ENCODE results near the gene PXK.
A peak's percentile ranks its signal among the peaks of the same experiment; 100 is the strongest.

PXK gene

GRCh38 chr3:58469096-58469495 is 136.4 kb downstream of the PXK start:
- Histone ChIP-seq H3K27me3 (ENCODE audit: insufficient read depth, insufficient read length) (no peaks in the 10 kb centered on the region), H3K4me3 (ENCODE audit: insufficient read length, low read depth) (no peak overlapping the region), H3K9me3 (ENCODE audit: insufficient read depth, low read length) (no peaks in the 10 kb centered on the region), H3K9ac (ENCODE audit: insufficient read length, low read depth) (no peak overlapping the region), H3K36me3 (ENCODE audit: insufficient read depth, insufficient read length, low read length) (no peaks in the 10 kb centered on the region), H3K4me1 (ENCODE audit: insufficient read depth, insufficient read length) (peaks cover 16% of the 10 kb centered on the region)
- TF ChIP-seq SUZ12 (IDR thresholded peaks at IDR 0.05; ENCODE audit: extremely low read depth, insufficient read depth, insufficient read length) (no peak), ZNF274 (IDR thresholded peaks at IDR 0.05; ENCODE audit: low read depth, low read length) (no peak), YY1 (IDR thresholded peaks at IDR 0.05; ENCODE audit: insufficient read depth, insufficient read length) (no peak)
- no peak for DNase-seq (ENCODE audit: low read depth, low spot score)

- Histone ChIP-seq H3K9me3 (ENCODE audit: insufficient read depth, low read length) (no peaks in the 10 kb centered on the region), H3K4me3 (ENCODE audit: insufficient read length, low read depth) (no peak overlapping the region), H3K4me1 (ENCODE audit: insufficient read depth, insufficient read length) (peaks cover 16% of the 10 kb centered on the region), H3K27me3 (ENCODE audit: insufficient read depth, insufficient read length) (no peaks in the 10 kb centered on the region), H3K36me3 (ENCODE audit: insufficient read depth, insufficient read length, low read length) (no peaks in the 10 kb centered on the region), H3K9ac (ENCODE audit: insufficient read length, low read depth) (peak overlapping the region; percentile 39)
- TF ChIP-seq SUZ12 (IDR thresholded peaks at IDR 0.05; ENCODE audit: extremely low read depth, insufficient read depth, insufficient read length) (no peak), YY1 (IDR thresholded peaks at IDR 0.05; ENCODE audit: insufficient read depth, insufficient read length) (no peak), ZNF274 (IDR thresholded peaks at IDR 0.05; ENCODE audit: low read depth, low read length) (no peak)
- no peak for DNase-seq (ENCODE audit: low read depth, low spot score)
Measured at GRCh38 chr3:58470363-58471024, 137.8 kb downstream of the PXK start.

GRCh38 chr3:58471025-58471887 is 138.6 kb downstream of the PXK start:
- H3K9ac ChIP-seq (ENCODE audit: insufficient read length, low read depth) = no peak overlapping the region
- no peaks in the 10 kb centered on the region for H3K9me3 ChIP-seq (ENCODE audit: insufficient read depth, low read length)
- H3K36me3 ChIP-seq (ENCODE audit: insufficient read depth, insufficient read length, low read length) = no peaks in the 10 kb centered on the region
- H3K4me1 ChIP-seq (ENCODE audit: insufficient read depth, insufficient read length) = peaks cover 16% of the 10 kb centered on the region
- no peak for TF ChIP-seq ZNF274 (IDR thresholded peaks at IDR 0.05; ENCODE audit: low read depth, low read length)
- TF ChIP-seq YY1 (IDR thresholded peaks at IDR 0.05; ENCODE audit: insufficient read depth, insufficient read length) = no peak
- no peak for TF ChIP-seq SUZ12 (IDR thresholded peaks at IDR 0.05; ENCODE audit: extremely low read depth, insufficient read depth, insufficient read length)
- no peak for DNase-seq (ENCODE audit: low read depth, low spot score)
- no peak overlapping the region for H3K4me3 ChIP-seq (ENCODE audit: insufficient read length, low read depth)
- H3K27me3 ChIP-seq (ENCODE audit: insufficient read depth, insufficient read length) = no peaks in the 10 kb centered on the region

- no peak overlapping the region for H3K4me3 ChIP-seq (ENCODE audit: insufficient read length, low read depth)
- TF ChIP-seq ZNF274 (IDR thresholded peaks at IDR 0.05; ENCODE audit: low read depth, low read length) (no peak), SUZ12 (IDR thresholded peaks at IDR 0.05; ENCODE audit: extremely low read depth, insufficient read depth, insufficient read length) (no peak), YY1 (IDR thresholded peaks at IDR 0.05; ENCODE audit: insufficient read depth, insufficient read length) (no peak)
- no peaks in the 10 kb centered on the region for H3K9me3 ChIP-seq (ENCODE audit: insufficient read depth, low read length)
- no peak for DNase-seq (ENCODE audit: low read depth, low spot score)
- peaks cover 16% of the 10 kb centered on the region for H3K4me1 ChIP-seq (ENCODE audit: insufficient read depth, insufficient read length)
- no peak overlapping the region for H3K9ac ChIP-seq (ENCODE audit: insufficient read length, low read depth)
- no peaks in the 10 kb centered on the region for H3K36me3 ChIP-seq (ENCODE audit: insufficient read depth, insufficient read length, low read length)
- no peaks in the 10 kb centered on the region for H3K27me3 ChIP-seq (ENCODE audit: insufficient read depth, insufficient read length)
Measured at GRCh38 chr3:58473275-58473674, 140.6 kb downstream of the PXK start.

GRCh38 chr3:58474348-58474911 is 141.7 kb downstream of the PXK start:
- TF ChIP-seq SUZ12 (IDR thresholded peaks at IDR 0.05; ENCODE audit: extremely low read depth, insufficient read depth, insufficient read length) = no peak
- TF ChIP-seq YY1 (IDR thresholded peaks at IDR 0.05; ENCODE audit: insufficient read depth, insufficient read length) = no peak
- no peak for TF ChIP-seq ZNF274 (IDR thresholded peaks at IDR 0.05; ENCODE audit: low read depth, low read length)
- Histone ChIP-seq H3K36me3 (ENCODE audit: insufficient read depth, insufficient read length, low read length) (no peaks in the 10 kb centered on the region), H3K4me3 (ENCODE audit: insufficient read length, low read depth) (no peak overlapping the region), H3K9ac (ENCODE audit: insufficient read length, low read depth) (no peak overlapping the region), H3K9me3 (ENCODE audit: insufficient read depth, low read length) (peaks cover 3% of the 10 kb centered on the region; the same call in 1 of the 2 replicates), H3K4me1 (ENCODE audit: insufficient read depth, insufficient read length) (peaks cover 16% of the 10 kb centered on the region), H3K27me3 (ENCODE audit: insufficient read depth, insufficient read length) (no peaks in the 10 kb centered on the region)
- DNase-seq (ENCODE audit: low read depth, low spot score) = no peak

- H3K4me3 ChIP-seq (ENCODE audit: insufficient read length, low read depth) = no peak overlapping the region
- DNase-seq (ENCODE audit: low read depth, low spot score) = no peak
- no peaks in the 10 kb centered on the region for H3K36me3 ChIP-seq (ENCODE audit: insufficient read depth, insufficient read length, low read length)
- no peak overlapping the region for H3K9ac ChIP-seq (ENCODE audit: insufficient read length, low read depth)
- peaks cover 16% of the 10 kb centered on the region for H3K4me1 ChIP-seq (ENCODE audit: insufficient read depth, insufficient read length)
- peaks cover 3% of the 10 kb centered on the region; the same call in 1 of the 2 replicates for H3K9me3 ChIP-seq (ENCODE audit: insufficient read depth, low read length)
- TF ChIP-seq ZNF274 (IDR thresholded peaks at IDR 0.05; ENCODE audit: low read depth, low read length) = no peak
- no peak for TF ChIP-seq YY1 (IDR thresholded peaks at IDR 0.05; ENCODE audit: insufficient read depth, insufficient read length)
- H3K27me3 ChIP-seq (ENCODE audit: insufficient read depth, insufficient read length) = no peaks in the 10 kb centered on the region
Measured at GRCh38 chr3:58474967-58475578, 142.4 kb downstream of the PXK start.
